Peyer's patch (tissue), 4 donors: ENCODE results near the gene WNT6.

Source experiments
- POLR2A ChIP-seq, 2 donors: fragments of 450-650 bp; IDR thresholded peaks; one replicate each; pipeline ENCODE4 v1.5.1; 2017; ENCODE audit warnings: antibody characterized with exemption in 2 of 2, mild to moderate bottlenecking in 2 of 2, moderate library complexity in 2 of 2
- TF ChIP-seq, protein P1 (sequence below), 6 experiments: fragments of 450-650 bp in 4 of 6; fragments of 200-600 bp in 2 of 6; sonication (generic) in 1 of 6; IDR thresholded peaks; one replicate each; pipeline ENCODE4 v1.5.1; 2017 to 2019; ENCODE audit warnings: antibody characterized with exemption in 6 of 6, mild to moderate bottlenecking in 3 of 6, moderate library complexity in 1 of 6

DNA sequence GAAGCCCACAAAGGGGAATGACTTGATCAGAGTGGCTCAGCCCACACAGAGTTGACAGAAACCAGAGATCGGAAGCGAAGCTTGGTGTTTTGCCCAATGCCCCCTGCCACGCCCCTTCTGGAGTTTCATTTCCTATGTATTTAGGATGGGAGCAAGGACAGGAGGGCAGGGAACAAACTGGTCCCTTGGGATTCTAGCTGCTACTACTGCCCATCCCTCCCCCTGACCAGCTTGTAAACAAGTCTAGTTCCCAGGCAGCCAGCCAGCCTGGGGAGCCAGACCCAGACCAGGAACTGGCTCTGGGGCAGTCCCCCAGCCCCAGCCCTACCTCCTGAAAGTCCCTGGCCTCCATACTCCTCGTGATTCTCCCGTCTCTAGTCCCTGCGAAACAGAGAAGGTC lies 8.3 kb downstream of the WNT6 start:
- TF ChIP-seq, protein P1, sequence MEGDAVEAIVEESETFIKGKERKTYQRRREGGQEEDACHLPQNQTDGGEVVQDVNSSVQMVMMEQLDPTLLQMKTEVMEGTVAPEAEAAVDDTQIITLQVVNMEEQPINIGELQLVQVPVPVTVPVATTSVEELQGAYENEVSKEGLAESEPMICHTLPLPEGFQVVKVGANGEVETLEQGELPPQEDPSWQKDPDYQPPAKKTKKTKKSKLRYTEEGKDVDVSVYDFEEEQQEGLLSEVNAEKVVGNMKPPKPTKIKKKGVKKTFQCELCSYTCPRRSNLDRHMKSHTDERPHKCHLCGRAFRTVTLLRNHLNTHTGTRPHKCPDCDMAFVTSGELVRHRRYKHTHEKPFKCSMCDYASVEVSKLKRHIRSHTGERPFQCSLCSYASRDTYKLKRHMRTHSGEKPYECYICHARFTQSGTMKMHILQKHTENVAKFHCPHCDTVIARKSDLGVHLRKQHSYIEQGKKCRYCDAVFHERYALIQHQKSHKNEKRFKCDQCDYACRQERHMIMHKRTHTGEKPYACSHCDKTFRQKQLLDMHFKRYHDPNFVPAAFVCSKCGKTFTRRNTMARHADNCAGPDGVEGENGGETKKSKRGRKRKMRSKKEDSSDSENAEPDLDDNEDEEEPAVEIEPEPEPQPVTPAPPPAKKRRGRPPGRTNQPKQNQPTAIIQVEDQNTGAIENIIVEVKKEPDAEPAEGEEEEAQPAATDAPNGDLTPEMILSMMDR (IDR thresholded peaks at IDR 0.05), result no peak
- no peak for TF ChIP-seq POLR2A (IDR thresholded peaks at IDR 0.05)
